C4-2B (cell line): ENCODE data around the gene TUBAL3.
"Not testable (repeated sequence)": the region's sequence is repeated elsewhere in the genome, so short reads cannot be mapped to it uniquely, and the experiment has no call there.

Experiments
- H3K27ac ChIP-seq: fragments of 450-650 bp; 2 replicates; pipeline ENCODE4 v1.5.1; 2017
- ZFX ChIP-seq: fragments of 450-650 bp; IDR thresholded peaks from 2 replicates; pipeline ENCODE4 v1.6.1; 2017
- TF ChIP-seq, protein P1 (sequence below): fragments of 450-650 bp; conservative IDR thresholded peaks from 2 replicates; pipeline ENCODE4 v1.5.1; 2017; ENCODE audit warnings: mild to moderate bottlenecking

The TUBAL3 gene

DNA sequence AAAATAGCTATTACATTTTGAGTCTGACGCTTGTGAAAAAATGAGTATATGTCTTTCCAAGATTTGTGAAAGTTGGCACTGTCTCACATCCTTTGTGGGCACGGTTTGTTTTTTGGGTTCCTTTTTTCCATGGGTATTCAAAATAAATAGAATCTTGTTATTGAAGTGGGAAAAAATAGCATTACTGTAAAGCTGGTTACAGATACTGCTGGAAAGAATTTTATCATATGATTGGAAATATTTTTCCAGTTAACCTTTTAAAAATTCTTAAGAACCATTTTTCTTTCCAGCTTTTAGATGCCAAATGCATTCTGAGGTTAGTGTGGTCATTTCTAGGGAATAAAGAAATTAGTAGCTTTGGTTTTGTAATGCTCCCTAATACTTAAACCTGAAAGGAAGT, 19.1 kb upstream of the TUBAL3 start:
- H3K27ac ChIP-seq, result no peak overlapping the region
- TF ChIP-seq, protein P1, sequence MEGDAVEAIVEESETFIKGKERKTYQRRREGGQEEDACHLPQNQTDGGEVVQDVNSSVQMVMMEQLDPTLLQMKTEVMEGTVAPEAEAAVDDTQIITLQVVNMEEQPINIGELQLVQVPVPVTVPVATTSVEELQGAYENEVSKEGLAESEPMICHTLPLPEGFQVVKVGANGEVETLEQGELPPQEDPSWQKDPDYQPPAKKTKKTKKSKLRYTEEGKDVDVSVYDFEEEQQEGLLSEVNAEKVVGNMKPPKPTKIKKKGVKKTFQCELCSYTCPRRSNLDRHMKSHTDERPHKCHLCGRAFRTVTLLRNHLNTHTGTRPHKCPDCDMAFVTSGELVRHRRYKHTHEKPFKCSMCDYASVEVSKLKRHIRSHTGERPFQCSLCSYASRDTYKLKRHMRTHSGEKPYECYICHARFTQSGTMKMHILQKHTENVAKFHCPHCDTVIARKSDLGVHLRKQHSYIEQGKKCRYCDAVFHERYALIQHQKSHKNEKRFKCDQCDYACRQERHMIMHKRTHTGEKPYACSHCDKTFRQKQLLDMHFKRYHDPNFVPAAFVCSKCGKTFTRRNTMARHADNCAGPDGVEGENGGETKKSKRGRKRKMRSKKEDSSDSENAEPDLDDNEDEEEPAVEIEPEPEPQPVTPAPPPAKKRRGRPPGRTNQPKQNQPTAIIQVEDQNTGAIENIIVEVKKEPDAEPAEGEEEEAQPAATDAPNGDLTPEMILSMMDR, result no peak
- TF ChIP-seq ZFX, result no peak

DNA sequence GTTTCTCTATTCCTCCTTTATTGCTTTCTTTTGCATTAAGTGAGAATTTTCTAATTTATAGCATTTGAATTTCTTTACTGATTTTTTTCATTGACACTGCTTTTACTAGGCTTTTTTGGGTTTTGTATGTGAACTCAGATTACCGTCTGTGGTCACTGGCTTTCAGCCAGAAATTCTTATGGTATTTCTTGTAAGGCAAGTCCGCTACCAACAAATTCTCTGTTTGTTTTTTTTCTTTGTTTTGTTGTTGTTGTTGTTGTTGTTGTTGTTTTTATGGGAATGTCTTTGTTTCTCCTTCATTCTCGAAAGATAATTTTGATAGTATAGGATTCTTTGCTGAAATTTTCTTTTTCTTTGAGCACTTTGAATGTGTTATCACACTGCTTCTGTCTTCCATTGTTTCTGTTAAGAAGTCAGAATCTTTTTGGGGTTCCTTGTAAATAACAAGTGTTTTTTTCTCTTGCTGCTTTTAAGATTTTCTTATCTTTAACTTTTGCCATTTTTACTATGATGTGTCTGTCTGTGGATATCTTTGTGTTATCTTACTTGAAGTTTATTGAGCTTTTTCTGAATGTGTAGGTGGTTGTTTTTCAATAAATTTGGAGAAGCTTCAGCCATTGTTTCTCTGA, 15.0 kb upstream of the TUBAL3 start:
- no peak for TF ChIP-seq ZFX
- TF ChIP-seq, protein P1, result no peak
- no peak overlapping the region for H3K27ac ChIP-seq

DNA sequence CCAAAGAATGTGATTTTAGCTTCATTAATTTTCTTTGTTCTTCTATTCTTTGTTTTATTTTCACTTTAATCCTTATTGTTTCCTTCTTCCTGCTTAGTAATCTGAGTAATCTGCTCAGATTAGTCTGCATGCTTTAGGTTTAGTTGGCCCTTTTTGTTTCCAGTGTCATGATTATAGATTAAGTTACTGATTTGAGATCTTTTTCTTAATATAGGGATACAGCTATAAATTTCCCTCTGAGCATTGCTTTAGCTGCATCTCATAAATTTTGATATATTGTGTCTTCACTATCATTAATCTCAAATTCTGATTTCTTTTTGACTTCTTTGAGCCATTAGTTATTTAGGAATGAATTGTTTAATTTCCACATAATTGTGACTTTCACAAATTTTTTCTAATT, 14.0 kb upstream of the TUBAL3 start:
- TF ChIP-seq, protein P1, result no peak
- TF ChIP-seq ZFX, result no peak

DNA sequence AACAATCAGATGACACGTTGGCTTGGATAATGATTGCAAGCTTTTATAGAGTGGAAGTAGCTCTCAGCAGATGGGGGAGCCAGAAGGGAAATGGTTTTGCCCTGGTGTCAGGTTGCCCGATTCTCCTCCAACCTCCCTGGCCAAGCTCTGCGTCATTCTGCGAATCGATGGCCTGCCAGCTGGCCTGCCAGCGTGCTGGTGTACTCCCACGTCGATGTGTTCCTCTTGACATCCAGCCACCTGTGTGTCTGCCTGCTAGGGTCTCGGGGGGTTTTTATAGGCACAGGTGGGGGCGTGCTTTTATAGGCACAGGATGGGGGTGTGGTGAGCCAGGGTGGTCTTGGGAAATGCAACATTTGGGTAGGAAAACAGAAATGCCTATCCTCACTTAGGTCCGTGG, 12.4 kb upstream of the TUBAL3 start:
- no peak overlapping the region for H3K27ac ChIP-seq
- TF ChIP-seq, protein P1, result no peak
- TF ChIP-seq ZFX, result no peak

More for the DNA sequence above, 14.0 kb upstream of the TUBAL3 start:
- H3K27ac ChIP-seq, result no peak overlapping the region

DNA sequence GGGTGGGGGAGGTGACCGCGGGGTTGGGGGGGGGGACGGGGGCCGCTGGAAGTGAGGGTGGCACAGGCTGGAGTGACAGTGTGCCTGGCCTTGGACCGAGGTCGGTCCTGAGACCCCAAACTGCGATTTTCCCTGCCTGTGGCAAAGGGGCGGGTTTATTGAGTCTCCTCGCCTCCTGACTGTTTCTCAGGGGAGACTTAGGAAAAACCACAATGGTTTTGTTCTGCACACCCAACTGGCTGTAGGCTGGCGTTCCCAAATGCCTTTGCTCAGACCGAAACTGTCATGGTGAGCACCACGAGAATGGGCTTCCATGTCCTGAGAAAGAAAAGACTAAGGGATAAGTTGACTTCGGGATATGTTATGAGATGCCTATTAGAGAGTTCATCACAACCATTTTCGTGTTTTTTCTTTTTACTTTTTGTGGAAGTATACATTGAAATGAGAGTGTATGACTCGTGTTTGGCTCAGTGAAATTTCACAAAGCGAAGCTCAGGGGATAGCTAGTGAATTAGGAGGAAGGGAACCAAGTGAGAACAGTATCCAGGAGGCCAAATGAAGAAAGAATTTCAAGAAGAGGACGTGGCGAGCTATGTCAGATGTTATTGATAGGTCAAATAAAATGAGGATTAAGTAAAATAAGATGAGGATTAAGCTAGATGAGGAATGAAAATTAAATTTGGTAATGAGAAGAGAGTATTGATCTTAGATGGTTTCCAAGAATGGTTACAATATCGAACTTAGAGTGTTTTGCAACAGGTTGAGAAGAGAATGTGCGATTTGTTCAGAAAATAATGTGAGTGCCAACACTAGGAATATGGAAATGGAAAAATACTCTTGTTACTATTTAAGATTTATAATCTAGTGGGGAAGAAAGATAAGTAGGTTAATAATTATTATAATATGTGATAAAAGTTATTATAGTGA, 8.6 kb upstream of the TUBAL3 start:
- peak overlapping the region; percentile 79 for H3K27ac ChIP-seq
- no peak for TF ChIP-seq ZFX
- TF ChIP-seq, protein P1, result no peak

DNA sequence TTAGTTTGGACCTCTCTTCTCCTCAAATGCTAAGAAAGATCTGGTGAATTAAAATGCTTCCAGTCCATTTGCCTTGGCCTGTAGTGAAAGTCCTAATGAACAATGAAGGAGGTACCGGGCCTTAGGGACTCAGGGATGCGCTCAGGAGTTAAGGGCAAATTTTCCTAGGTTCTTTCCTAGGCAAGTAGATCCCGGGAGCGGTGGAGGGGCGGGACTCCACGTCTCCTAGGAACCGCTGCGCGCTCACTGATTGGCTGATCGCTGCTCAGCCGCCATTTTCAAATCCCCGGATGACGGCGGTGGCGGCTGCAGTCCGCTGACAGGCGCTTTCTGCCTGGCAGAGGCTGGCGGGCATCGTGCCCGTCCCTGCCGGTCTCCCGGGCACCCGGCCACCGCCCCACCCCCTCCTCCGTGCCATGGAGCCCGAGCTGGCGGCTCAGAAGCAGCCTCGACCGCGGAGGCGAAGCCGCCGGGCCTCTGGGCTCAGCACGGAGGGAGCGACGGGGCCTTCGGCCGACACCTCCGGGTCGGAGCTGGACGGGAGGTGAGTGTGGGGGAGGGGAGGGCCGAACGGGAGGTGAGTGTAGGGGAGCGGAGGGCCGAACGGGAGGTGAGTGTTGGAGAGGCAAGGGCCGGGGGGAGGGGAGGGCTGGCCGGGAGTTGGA, 7.8 kb upstream of the TUBAL3 start, which contains the start of gene NET1:
TSS of gene NET1 (plus strand) at position 281 of the 665 bp plus-strand sequence. CDS start at position 417, 136 bp downstream.
- TF ChIP-seq, protein P1, result no peak
- TF ChIP-seq ZFX, result no peak
- peak within 1 kb of the TSS; percentile 79 for H3K27ac ChIP-seq

DNA sequence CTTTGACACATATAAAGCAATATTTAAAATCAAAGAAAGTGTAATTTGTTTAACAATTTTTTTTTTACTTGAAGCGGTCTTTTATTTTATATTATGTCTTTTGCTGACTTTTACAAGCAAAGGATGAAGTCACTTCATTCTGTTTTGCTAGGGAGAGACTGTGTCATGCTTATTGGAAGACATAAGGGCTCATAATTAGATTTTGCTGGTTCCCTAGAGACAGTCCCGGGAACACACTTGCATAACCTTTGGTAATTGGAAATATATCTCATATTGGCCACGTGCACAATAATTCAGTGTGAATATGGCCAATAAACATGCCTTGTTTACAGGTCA, 7.3 kb upstream of the TUBAL3 start:
- TF ChIP-seq, protein P1, result no peak
- TF ChIP-seq ZFX, result no peak
- peak overlapping the region; percentile 79 for H3K27ac ChIP-seq

DNA sequence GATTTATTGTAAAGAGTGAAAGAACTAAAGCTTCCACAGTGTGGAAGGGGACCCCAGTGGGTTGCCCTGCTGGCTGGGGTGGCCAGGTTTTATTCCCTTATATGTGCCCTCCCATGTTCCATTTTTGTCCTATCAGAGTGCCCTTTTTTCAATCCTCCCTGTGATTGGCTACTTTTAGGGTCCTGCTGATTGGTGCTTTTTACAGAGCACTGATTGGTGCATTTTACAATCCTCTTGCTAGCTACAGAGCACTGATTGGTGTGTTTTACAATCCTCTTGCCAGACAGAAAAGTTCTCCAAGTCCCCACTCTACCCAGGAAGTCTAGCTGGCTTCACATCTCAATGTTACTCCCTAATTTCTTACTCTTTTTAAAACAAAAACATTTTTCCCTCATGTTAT, 6.2 kb upstream of the TUBAL3 start:
- not testable (repeated sequence) for H3K27ac ChIP-seq
